ENCODE data around the gene PNMA8C.

The PNMA8C gene

GRCh38 chr19:46428239-46429135 lies at the start of gene PNMA8C:
Gene PNMA8C, minus strand, starts transcription at chr19:46428936. Its CDS starts 577 bp downstream, at chr19:46428359.
- peak in 55 of 56 donors; percentile 29 to 92 (median 75) for DNase-seq

DNA sequence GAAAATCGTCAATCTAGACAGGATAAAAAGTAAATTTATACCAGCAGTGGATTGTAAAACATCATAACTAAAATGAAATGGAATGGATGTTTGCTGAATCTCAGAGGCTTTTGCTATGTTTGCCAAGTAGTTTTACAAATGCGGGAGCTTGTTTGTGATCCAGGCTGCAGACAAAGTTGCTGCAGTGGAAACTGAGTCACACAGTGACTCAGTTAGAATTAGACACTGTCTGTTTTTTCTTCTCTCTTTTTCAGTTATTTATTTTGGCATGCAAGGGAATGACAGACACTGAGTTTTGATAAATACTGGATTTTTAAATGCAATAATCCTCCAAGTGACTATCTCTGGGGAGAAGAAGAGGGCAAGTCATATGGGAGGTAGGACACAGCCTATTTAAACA lies 47.2 kb upstream of the PNMA8C start:
- no peak for DNase-seq

DNA sequence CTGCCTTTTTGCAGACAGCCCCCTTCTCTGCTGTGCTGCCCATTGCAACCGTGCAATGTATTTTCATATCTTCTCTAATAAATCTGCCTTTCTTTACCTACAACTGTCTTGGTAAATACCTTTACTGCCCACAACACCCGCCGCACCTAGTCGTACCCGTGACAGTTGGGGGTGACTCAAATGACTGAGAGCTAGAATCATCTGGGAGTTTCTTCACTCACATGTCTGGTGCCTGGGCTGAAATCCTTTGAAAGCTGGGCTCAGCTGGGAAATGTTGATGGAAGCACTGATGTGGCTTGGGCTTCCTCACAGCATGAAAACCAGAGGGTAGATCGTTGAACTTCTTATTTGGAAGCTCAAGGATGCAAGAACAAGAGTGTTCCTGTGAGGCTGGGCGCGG lies 45.5 kb upstream of the PNMA8C start:
- no peak for DNase-seq

DNA sequence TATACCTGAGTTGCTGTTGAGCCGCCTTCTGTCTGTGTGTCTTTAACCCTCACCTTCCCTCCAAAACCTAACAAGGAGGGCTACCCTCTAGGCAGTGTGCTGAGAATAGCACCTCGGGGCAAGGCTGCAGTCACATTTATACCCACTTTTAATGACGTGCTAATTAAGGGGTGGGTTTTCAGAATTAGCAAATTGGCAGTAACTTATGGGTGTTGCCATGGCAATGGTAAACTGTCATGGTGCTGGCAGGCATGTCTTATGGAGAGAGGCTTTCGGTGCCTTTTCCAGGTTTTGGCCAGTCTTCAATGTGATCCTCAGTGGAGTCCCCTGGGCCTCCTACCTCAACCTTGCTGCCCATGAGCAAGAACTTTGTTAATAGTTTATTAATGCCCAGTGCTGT lies 43.9 kb upstream of the PNMA8C start:
- no peak for DNase-seq

GRCh38 chr19:46471811-46472543 lies 43.2 kb upstream of the PNMA8C start:
- peak in 2 of 56 donors; percentile 38 to 53 for DNase-seq

GRCh38 chr19:46471116-46471733 lies 42.5 kb upstream of the PNMA8C start, which contains the start of gene PNMA8A:
Gene PNMA8A, minus strand, starts transcription at chr19:46471563. Its CDS starts 528 bp downstream, at chr19:46471035.
- peak in 55 of 56 donors; percentile 22 to 91 (median 72) for DNase-seq

GRCh38 chr19:46470376-46470775 lies 41.6 kb upstream of the PNMA8C start:
- DNase-seq, result no peak

DNA sequence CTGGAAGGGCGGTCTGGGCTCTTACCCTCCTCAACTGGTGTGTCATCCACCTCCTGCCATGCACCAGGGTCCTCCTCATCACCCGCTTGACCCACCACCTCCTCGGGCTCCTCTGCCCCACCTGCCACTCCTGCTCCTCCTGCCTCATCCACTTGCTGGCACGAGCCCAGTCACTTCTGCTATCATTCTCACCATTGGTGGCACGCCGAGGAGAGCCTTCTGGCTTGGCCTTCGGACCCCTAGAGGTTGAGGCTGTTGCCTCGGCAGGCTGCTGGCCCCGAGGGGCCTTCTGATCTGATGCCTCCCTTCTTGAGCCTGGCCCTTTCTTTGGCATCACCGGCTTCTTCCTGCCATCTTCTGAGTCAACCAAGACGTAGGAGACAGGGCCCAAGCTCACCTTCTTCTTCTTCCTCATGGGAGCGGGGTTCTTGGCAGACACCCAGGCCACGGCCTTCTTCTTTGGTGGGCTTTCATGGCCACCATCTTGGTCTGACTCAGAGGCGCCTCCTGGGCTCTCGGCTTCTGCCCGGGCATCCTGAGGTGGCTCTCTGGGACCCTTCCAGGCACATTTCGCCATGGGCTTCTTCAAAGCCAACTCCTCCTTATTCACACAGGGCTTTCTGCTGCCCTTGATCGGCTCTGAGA lies 40.9 kb upstream of the PNMA8C start:
- no peak for DNase-seq

GRCh38 chr19:46466536-46467196 lies 37.9 kb upstream of the PNMA8C start:
- peak in 1 of 56 donors; percentile 20 for DNase-seq

GRCh38 chr19:46463516-46463915 lies 34.8 kb upstream of the PNMA8C start:
- DNase-seq, result no peak

GRCh38 chr19:46461537-46461936 lies 32.8 kb upstream of the PNMA8C start:
- DNase-seq, result no peak

- no peak for DNase-seq
Observed at GRCh38 chr19:46460981-46461380, 32.2 kb upstream of the PNMA8C start.

- DNase-seq, result no peak
Observed at GRCh38 chr19:46460055-46460454, 31.3 kb upstream of the PNMA8C start.

DNA sequence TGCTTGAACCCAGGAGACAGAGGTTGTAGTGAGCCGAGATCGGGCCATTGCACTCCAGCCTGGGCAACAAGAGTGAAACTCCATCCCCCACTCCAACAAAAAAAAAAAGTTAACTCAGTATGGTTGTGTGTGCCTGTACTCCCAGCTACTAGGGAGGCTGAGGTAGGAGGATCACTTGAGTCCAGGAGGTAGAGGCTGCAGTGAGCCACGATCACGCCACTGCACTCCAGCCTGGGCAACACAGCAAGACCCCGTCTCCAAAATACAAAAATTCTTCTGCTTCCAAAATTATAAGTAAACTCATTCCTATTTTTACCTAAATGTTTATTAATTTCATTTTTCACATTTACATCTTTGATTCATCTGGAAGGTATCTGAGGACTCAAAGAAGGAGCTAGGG lies 28.2 kb upstream of the PNMA8C start:
- no peak for DNase-seq

- no peak for DNase-seq
Observed at GRCh38 chr19:46454244-46454643, 25.5 kb upstream of the PNMA8C start.

DNA sequence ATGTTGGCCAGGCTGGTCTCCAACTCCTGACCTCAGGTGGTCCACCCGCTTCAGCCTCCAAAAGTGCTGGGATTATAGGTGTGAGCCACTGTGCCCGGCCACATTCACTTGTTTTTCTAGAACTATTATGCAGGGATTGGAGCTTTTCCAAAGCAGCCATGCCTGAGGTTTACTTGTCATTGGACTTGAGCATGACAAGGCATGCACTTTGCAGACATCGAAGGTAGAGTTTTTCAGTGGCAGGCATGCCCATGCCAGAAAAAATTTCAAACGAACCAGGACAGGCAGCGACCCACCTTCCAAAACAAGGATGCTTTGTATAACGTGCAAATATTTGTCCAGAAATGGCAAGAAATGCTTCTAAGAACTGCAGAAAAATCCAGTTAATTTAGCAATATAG lies 24.9 kb upstream of the PNMA8C start:
- DNase-seq, result no peak

DNA sequence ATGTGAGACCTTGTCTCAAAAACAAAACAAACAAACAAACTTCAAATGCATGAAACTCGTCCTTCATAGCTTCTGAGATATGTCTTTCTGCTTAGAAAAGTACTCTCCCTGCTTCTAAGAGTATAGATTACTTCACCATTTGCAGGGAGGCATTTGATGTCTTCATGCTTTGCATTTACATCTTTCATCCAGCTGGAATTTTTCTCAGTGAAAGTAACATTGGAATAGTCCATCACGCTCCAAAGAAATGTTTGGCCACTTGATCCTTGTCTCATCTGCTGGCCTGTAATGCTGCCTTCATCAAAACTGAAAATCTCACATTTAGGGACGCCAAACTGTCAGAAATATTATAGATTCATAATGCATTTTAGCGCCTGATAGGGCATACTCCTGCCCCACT lies 23.4 kb upstream of the PNMA8C start:
- no peak for DNase-seq

DNA sequence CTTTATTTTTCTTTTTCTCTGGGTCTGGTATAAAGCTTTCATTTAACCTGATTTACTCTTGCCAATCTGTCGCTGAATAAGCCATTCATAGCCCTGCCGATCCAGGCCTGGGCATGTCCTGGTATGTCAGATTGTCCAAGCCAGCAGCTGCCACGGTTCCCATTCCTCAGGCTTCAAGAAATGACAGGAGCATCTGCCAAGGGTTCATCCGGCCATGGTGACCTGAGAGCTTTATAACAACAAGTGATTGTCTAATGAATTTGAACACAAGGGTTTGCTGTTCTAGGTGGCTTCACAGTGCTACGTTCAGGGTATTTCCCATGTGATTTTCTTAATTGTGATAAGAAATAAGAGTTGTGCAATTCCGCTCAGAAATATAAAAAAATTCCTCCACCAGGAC lies 22.6 kb upstream of the PNMA8C start:
- DNase-seq, result peak in 9 of 56 donors; percentile 6 to 58 (median 14)

- DNase-seq, result no peak
Observed at GRCh38 chr19:46450737-46451136, 22.0 kb upstream of the PNMA8C start.

- no peak for DNase-seq
Observed at GRCh38 chr19:46449228-46449627, 20.5 kb upstream of the PNMA8C start.

DNA sequence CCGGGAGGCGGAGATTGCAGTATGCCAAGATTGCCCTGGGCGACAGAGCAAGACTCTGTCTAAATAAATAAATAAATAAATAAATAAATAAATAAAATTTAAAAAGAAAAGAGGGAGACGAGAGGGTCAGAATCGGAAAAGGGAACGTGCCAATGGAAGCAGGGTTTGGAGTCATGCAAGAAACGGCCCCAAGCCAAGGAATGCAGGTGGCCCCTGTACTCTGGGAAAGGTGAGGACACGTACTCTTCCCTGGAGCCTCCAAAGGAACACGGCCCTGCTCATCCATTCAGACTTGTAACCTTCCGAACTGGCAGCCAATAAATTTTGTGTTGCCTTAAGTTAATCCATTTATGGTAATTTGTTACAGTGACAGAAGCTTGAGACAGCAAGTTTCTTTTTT lies 19.9 kb upstream of the PNMA8C start:
- no peak for DNase-seq
